Hematopoietic multipotent progenitor cell treated with erythropoietin and hydrocortisone succinate and interleukin-3 and kit ligand, for 15 days (in vitro differentiated cells): ENCODE measurements around the gene SYT3.

ENCODE experiments used
- DNase-seq: peaks from one replicate; pipeline ENCODE4 v3.0.0-alpha.2; 2015; ENCODE audit warnings: low spot score

Gene SYT3, protein sequence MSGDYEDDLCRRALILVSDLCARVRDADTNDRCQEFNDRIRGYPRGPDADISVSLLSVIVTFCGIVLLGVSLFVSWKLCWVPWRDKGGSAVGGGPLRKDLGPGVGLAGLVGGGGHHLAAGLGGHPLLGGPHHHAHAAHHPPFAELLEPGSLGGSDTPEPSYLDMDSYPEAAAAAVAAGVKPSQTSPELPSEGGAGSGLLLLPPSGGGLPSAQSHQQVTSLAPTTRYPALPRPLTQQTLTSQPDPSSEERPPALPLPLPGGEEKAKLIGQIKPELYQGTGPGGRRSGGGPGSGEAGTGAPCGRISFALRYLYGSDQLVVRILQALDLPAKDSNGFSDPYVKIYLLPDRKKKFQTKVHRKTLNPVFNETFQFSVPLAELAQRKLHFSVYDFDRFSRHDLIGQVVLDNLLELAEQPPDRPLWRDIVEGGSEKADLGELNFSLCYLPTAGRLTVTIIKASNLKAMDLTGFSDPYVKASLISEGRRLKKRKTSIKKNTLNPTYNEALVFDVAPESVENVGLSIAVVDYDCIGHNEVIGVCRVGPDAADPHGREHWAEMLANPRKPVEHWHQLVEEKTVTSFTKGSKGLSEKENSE

DNA sequence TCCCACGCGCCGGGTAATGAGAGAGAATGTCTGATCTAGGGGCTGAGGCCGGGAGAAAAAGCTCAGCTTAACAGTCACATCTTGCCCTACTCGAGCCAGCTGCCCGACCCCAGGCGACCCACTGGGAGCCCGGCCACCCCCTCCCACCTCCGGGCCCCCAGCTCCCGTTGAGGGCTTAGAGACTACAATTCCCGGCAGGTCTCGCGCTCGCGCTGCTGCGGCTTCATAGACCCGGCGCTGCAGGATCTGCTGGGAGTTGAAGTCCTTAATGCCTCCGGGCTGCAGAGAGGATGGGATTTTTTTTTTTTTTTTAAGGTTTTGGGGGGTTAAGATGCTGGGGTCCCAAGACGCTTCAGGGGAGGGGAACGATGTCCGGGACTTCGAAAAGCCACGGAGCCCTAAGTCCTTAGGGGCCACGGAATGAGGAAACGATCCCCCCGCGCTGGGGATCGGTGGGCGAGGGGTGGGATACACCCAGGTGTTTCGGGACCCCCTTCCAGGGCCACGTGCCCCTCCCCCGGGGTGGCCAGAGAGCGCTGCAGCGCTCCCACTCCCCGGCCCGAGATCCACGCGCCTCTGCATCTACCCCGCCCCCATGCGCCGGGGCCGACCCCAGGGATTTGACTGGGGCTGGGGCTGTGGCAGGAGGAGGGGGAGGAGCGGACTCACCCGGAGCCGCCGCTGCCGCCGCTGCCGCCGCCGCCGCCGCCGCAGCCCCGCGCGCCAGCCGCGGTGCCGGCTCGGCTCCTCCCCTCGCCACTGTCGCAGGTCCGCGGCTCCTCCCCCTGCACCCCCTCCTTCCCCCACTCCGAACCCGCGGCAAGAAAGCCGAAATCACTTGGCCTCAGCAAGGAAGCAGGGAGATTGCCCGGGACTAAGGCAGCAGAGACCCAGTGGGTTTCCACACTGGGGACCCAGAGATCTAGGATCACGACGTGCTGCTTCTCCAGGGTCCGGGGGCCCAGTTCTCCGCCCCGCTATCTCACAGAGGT, at the start of gene SYT3:
Gene SYT3, minus strand, starts transcription at position 761 of the 992 bp plus-strand sequence. CDS start 2,470 bp downstream, outside the sequence.
- peak; percentile 6 for DNase-seq

DNA sequence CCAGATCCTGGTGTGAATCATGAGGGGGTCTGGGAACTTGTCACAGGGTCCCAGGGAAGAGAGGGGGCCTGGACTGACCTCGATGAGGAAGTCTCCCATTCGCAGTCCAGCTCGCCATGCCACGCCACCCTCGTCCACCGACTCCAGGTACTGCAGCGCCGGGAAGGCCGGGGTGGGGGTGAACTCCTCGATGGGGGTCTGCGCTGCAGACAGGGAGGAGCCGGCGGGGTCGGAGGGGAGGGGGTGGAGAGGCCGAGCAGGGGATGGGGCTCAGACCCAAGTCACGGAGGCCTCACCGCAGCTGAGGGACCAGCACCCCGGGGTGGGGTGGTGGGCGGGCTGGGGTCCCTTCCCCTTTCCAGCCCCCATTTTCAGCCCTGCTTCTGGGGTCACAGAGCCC, 49.1 kb upstream of the SYT3 start:
- DNase-seq, result no peak

DNA sequence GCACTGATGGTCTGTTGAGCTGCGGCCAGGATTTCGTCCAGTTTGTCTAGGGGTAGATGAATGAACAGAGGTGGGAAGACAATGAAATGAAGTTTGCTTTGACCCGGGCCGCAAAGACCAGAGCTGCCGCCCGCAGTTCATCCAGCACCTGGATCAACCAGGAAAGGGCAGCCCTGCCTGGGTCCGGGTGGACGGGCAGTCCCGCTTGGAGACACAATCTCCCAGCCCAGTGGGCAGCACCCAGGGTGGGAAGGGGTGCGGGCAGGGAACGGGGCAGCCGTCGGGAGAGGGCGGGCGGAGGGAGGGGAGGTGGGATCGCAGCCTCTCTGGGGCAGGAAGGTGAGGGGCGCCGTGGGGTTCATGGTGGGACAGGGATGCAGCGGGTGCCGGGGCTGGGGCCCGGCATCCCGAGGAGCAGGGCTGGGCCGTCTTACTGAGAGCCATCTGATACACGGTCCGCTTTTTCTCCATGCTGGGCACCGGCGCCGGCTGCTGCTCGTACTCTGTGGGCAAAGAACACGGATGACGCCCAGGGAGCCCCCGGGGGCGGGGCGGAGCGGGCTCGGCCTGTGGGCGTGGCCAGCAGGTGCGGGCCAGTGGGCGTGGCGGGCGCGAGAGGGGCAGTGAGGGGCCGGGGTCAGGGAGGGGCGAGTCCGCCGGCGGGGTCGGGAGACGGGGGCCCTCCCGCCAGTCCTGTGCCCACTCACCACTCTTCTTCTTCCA, 46.8 kb upstream of the SYT3 start:
- no peak for DNase-seq

DNA sequence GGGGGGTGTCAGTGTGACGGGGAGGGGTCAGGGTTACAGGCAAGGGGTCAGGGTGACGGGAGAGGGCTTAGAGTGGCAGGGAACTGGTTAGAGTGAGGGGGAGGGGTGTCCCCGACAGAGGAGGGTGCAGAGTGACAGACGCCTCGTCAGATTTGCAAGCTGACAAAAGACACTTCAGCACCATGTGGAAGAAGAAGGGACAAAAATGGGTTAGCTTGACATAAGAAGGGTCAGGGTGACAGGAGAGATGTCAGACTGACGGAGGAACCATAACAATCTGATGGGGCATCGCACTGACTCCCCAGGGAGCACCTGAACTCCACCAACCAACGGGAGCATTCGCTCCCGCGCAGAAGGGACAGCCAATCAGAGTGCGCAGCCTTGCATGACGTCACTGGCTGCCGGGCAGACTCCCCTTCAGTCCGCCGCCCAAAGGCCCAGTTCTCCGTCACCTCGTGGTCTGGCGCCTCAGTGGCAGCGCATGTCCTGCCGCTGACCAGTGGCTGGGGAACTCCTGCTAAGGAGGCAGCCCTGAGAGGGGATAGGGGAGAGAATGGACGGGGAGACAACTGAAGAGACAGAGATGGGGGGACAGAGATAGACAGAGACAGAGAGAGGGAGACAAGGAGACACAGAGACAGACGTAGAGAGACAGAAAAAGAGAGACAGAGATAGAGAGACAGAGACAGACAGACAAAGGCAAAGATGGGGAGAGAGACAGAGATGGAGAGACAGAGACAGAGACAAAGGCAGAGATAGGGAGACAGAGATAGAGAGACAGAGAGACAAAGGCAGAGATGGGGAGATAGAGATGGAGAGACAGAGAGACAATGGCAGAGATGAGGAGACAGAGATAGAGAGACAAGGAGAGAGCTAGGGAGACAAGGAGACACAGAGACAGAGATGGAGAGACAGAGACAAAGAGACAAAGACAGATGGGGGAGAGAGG, 39.8 kb upstream of the SYT3 start:
- peak; percentile 81 for DNase-seq

DNA sequence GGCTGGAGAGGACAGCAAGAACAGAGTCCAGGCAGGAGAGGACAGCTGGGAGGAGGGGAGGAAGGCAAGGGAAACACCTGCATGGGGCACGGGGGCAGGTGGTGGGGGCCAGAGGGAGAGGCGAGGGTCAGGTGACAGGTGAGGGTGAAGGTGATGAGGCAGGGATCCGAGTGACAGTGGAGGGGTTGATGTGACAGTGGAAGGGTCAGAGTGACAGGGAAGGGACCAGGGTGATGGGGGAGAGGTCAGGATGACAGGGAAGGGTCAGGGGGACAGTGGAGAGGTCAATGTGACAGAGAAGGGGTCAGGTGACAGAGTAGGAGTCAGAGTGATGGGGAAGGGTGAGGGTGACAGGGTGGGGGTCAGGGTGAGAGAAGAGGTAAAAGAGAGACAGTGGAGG, 38.6 kb upstream of the SYT3 start:
- no peak for DNase-seq

DNA sequence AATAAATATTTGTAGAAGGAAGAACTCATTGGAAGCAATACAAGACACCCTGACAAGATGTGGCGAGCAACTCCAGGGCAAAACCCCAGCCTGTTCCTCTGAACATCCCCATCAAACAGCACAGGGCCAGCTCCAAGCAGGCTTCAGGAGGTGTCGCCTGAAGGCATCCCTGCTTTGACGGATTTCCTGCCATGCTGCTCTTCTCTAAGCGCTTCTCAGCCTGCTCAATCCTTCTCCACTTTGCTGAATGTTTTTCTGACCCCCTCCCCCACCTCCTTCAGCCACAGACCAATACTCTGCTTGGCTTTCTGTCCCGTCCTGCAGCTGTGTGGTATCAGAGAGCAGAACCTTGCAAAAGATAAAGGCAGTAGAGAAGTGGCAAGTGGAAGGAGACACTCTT, 38.0 kb upstream of the SYT3 start:
- no peak for DNase-seq

DNA sequence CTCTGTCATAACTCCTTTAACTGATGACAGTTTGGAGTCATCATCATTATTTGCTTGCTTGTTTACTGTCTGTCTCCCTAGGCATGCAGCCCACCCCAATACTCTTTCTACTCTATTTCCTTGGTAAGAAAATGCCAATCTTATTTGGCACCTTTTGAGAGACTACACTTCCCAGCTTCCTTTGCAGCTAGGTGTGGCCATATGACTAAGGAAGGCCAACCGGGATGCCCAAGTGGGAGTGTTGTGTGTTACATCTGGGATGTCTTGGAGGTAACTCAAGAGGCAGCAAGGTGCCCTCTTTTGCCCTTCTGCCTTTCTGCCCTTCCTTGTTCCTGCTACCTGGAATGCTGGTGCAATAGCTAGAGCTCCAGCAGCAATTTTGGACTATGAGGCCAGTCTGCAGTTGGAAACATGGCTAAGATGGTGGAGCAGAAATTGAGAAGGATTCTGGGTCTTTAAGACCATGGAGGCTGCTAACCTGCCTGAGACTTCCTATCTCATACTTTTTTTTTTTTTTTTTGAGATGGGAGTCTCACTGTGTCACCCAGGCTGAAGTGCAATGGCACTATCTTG, 37.0 kb upstream of the SYT3 start:
- no peak for DNase-seq

DNA sequence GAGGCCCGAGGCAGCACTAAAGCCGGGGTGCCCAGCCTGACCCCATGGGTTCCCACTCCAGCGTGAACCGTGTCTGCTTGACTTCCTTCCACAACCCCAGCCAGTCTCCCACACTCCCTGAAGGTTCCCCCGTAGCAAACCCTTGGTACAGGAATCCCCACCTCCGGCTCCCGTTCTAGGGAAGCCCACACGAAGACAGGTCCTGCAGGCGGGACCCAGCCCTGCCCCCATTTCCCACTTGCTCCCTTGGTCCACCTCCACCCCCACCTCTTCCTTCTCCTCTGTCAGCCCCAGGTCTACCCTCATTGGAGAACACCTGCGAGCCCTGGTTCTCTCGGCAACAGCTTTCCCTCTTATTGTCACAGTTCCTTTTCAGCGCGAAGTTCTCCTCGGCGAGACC, 33.4 kb upstream of the SYT3 start:
- DNase-seq, result no peak

DNA sequence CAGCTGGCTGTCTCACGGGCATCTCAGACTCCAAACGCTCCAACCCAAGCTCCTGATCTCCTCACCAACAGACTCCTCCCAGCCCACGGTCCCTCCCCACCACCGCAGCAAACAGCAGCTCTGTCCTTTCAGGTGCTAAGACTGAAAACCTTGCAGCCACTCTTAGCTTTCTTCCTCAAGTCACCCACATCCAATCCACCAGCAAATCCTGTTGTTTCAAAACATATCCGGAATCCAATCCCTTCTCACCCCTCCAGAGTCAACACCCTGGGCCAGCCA, 30.4 kb upstream of the SYT3 start:
- DNase-seq, result no peak

DNA sequence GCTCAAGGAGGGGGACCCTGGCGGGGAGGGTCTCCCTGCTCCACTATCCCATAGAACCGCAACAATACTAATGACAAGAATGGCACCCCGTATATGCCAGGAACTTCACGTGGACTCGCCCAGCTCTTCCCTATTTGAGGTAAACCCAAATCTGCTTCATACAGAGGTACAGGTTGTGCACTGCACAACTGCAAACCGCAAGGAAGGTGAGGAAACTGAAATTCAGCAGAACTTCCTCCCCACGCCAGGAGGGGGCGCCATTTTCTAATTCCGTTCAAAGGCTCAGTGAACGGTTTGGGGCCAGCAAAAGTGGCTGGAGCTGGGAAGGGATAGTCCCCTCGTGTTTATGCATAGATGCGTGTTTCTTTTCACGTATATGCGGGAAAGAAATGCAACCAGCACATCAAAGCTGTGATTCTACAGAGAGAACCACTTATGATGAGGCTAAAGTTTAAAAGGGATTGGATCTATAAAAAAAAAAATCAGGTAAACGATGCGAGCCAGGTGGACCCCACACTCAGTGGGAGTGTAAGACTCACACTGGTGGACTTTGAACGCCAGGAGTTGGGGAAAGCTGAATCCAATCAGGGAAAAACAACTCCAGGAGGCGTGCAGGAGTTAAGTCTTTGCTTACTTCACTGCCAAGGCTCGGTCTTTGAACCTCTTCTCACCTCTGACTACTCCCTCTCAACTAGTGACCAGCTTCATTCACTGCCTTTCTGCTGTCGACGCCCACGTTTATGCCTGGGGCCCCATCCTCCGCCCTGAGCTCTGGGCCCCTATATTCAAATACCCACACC, 29.8 kb upstream of the SYT3 start:
- peak; percentile 63 for DNase-seq

DNA sequence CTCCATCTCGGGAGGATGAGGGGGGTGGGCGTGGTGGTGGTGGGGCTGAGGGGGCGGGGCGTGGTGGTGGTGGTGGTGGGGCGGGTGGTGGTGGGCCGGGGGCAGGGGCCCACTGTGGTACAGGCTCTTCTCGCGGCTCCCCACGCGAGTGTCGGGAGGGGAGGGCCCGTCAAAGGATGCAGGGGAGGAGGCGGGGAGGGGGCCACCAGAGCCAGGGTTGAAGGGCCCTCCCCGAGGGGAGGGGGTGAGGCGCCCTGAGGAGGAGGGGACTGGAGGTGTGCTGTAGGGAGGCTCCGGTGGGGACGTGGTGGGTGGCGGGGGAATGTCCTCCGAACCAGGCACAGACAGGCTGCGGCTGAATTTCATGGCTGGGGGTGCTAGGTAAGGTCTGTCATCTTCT, 29.2 kb upstream of the SYT3 start:
- no peak for DNase-seq

DNA sequence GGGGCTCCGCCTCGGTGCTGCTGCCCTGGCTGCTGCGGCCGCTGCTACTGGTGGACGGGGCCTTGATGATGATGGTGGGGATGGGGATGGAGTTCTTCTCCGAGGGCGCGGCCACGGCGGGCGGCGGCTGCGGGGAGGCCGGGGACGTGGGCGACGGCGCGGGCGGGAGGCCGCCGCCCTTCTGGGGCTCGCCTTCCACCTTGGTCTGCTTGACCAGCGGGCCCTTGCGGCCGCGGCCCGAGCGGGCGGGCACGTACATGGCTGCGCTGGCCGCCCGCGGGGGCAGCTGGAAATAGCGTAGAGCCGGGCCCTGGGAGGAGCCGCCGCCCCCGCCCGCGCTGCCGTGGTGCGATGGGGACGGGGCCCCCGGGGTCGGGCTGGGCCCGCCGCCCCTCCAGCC, 28.7 kb upstream of the SYT3 start:
- DNase-seq, result no peak

DNA sequence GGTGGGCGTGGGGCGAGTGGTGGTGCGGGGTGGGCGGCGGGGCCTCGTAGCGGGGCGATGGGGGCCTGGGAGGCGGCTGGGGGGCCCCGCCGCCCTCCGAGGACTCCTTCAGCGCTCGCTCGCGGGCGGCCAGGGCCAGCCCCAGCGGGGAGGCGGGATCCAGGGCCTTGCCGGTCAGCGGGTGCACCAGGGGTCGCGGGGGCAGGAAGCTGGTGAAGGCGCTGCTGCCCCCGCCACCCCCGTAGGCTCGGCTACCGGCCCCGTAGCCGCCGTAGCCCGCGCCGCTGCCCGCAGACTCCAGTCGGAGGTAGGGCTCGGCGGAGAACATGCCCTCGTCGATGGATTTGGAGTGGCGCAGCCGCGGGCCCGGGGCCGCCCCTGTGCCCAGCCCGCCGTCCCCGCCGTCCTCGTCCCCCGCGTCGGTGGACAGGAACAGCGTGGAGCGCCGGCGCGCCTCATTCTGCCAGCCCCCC, 28.1 kb upstream of the SYT3 start:
- DNase-seq, result no peak

DNA sequence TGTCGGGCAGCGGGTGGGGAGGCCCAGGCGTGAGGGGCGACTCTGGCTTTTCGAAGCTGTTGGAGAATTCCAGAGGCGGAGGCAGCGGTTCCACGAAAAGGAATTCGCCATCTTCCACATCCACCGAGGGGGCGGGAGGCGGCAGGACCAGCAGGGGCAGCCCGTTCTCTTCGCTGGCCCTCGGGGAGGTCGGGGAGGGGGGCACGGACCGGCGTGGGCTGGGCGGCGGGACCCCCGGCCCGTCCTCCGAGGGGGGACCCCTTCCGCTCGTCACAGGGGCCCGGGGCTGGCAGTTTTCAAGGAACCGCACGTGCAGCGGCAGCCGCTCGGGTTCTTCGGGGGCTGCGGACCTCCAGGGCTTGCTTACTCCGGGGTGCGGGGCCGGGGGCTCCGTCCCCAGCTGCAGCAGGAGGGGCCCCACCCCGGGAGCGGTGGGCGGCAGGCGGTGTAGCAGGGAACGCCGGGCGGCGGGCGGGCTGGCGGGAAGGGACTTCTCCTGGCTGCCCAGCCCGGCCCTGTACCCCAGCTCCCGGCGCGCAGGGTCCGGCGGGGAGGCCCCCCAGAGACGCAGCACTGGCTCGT, 27.6 kb upstream of the SYT3 start:
- no peak for DNase-seq

DNA sequence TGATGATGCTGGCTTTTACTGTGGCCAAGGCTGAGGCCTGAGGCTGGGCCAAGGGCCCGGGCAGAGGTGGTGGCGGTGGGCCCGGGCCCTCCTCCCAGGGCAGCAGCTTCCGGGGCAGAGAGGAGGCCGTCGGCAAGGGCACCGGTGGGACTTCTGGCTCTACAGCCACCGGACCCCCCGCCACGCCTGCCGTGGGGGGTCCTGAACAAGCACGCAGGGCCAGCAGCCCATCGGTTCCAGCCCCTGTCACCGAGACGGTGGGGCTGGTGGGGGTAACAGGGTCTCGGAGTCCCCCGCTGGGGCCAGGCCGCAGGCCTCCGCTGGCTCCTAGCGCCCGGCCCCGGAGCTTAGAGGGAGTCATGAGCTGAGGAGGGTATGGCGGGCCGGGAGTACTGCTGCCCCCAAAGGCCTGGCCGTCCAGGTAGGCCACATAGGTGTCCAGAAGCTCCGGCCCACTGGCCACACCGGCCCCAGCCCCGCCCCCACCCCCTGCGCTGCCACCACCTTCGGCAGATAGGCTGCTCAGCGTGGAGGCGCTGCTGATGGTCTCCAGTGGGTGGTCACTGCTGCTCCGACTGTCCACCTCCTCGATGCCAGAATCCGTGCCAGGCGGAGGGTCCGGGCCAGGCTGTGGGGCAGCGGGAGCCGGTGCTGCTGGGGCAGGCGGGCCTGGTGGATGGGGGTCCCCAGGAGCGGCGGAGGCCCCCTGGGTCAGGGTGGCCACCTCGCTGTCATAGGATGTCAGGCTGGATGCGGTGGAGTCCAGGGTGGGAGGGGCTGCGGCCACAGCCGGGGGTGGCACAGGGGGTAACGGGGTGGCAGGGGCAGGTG, 26.9 kb upstream of the SYT3 start:
- no peak for DNase-seq

DNA sequence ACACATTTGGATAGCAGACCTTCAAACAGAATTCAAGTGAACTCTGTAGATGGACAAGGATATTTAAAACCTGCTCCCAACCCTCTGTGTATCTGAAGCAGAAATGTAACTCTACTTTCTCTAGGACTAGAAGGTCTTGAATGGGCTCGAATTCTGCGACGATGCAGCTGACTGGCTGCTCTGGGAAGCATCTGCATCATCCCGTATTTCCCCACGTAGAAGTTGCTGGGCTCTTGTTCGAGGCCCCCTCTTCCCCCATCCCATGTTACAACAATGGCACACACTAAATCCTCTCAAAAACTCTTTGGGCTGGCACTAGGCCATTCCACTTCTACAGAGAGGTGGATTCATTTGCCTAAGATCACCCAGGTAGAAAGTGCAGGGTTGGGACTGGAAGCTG, 24.5 kb upstream of the SYT3 start:
- DNase-seq, result no peak

DNA sequence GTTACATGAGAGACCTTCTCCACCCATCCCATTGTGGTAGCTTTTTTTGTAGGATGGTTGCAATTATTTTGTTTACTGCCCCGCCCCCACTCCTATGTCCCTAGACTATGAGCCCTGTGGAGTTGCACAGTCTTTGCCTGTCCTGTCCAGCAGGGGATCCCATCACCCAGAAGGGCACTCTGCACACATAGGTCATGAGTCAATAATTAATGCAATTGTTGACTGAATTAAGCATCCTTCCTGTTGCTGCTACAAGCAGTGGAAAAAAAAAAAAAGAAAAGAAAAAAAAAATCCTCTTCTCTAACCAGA, 23.8 kb upstream of the SYT3 start:
- DNase-seq, result no peak

DNA sequence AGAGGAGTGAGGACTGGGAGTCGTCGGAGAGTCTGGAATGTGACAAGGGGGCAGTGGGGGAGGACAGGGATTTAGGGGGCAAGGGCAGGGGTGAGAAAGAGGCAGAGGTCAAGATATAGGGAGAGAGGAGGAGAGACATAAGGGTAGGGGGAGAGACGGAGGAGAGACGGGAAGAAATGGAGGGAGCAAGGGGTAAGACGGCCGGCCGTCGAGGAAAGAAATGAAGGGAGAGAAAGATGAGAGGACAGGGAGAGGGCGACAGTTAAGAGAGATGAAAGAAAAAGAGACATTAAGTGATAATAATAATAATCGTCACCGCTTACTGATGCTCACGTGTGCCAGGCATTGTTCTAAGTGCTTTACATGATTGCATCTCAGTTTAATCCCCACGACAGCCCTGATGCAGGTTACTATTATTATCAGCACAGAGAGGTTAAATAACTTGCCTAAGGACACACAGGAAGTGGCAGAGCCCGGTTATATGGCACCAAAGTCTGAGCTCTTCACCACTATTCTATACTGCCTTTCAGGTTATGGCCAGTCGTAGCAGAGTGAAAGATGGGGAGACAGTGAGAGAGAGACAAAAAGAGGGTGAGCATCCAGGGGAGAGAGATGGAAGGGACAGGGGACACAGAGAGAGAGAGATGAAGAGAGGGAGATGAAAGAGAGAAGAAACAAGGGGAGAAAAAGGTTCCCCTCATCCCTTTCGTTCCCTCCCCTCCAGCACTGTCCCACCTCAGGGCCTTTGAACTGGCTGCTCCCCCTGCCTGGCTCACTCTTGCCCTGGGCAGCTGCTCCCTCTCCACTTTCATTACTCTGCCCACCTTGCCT, 23.2 kb upstream of the SYT3 start:
- no peak for DNase-seq
